HepG2 (cell line): ENCODE results near the gene PRRC2A. TPM values are rescaled to one million over a fixed set of nuclear protein-coding genes. Genes with fewer than 3 reads are reported as not detected.

Source experiments
- ATAC-seq: fragments of 200-7000 bp; cut with Tn5 transposase; 3 replicates; pipeline ENCODE4 v1.9.1; 2020; ENCODE audit warnings: mild to moderate bottlenecking, moderate library complexity
- BruUV-seq: library from RNA; stranded (reverse); fragments of 400-500 nt; replicated peaks from 2 replicates; lab custom pipeline; 2021; lab: Mats Ljungman, UMichigan
- CTCF ChIA-PET: fragments of 300-600 bp; formaldehyde crosslinking; extraction: SDS; loops from one replicate; lab custom pipeline; 2021; ENCODE audit warnings: low total read pairs, inconsistent platforms, low intra/inter-chr PET ratio; lab: Yijun Ruan, JAX
- POLR2A ChIA-PET: fragments of 350-600 bp; sonication (Branson Sonifier 250); formaldehyde crosslinking; loops from one replicate; lab custom pipeline; 2020; ENCODE audit warnings: antibody characterized with exemption, inconsistent platforms; lab: Yijun Ruan, JAX
- DNase-seq: peaks from one replicate; pipeline ENCODE4 v3.0.0-alpha.2; 2015; ENCODE audit warnings: low spot score
- FAIRE-seq: peaks from 3 replicates; lab custom pipeline; 2011; peaks lifted over from hg19 to GRCh38; lab: Jason Lieb, UNC
- H2AFZ ChIP-seq: one replicate; pipeline ENCODE4 v1.6.1; 2011; ENCODE audit warnings: low read length, inconsistent platforms
- H3K27ac ChIP-seq: fragments of 300-600 bp; 3 replicates; pipeline ENCODE4 v1.8.0; 2011; ENCODE audit warnings: mixed run types, mild to moderate bottlenecking, mixed read lengths, low read length, inconsistent platforms; ENCODE audit not compliant: insufficient read depth; ENCODE audit errors: extremely low read length
- H3K27me3 ChIP-seq, 2 experiments: fragments of 200-600 bp in 1 of 2; 2 replicates in 1 of 2; 3 replicates in 1 of 2; pipeline versions ENCODE4 v1.6.0 to v1.8.0; 2011; ENCODE audit warnings: low read length in 2 of 2, mild to moderate bottlenecking in 2 of 2, moderate library complexity in 2 of 2, inconsistent platforms in 1 of 2; ENCODE audit not compliant: insufficient read depth in 2 of 2, control insufficient read depth in 1 of 2
- H3K36me3 ChIP-seq, 2 experiments: fragments of 200-600 bp in 1 of 2; replicated peaks in 1 of 2; 2 replicates in 1 of 2; 3 replicates in 1 of 2; pipeline versions ENCODE4 v1.5.1 to v1.8.0; 2011; ENCODE audit warnings: low read length in 2 of 2, inconsistent platforms in 1 of 2; ENCODE audit not compliant: insufficient read depth in 2 of 2, control insufficient read depth in 1 of 2
- H3K4me1 ChIP-seq: 2 replicates; pipeline ENCODE4 v1.5.1; 2012; ENCODE audit warnings: low read length, inconsistent platforms; ENCODE audit not compliant: insufficient read depth
- H3K4me2 ChIP-seq: 2 replicates; pipeline ENCODE4 v1.6.0; 2011; ENCODE audit warnings: low read depth, low read length, inconsistent platforms
- H3K4me3 ChIP-seq, 3 experiments: fragments of 200-600 bp in 1 of 3; sonication (generic), shearing (Covaris generic) in 1 of 3; replicated peaks in 1 of 3; 2 replicates each; pipeline ENCODE4 v1.5.1; 2011 to 2016; ENCODE audit warnings: low read length in 3 of 3, inconsistent platforms in 2 of 3, low read depth in 2 of 3, mild to moderate bottlenecking in 2 of 3, control low read depth in 1 of 3, mixed read lengths in 1 of 3; ENCODE audit not compliant: insufficient read depth in 1 of 3
- H3K79me2 ChIP-seq: one replicate; pipeline ENCODE4 v1.6.1; 2011; ENCODE audit warnings: low read length, inconsistent platforms; ENCODE audit not compliant: insufficient read depth
- H3K9ac ChIP-seq: 2 replicates; pipeline ENCODE4 v1.6.0; 2011; ENCODE audit warnings: mild to moderate bottlenecking, low read depth, low read length, inconsistent platforms; ENCODE audit not compliant: insufficient read depth
- H3K9me3 ChIP-seq: 2 replicates; pipeline ENCODE4 v1.5.1; 2012; ENCODE audit warnings: mild to moderate bottlenecking, low read length
- H4K20me1 ChIP-seq: 2 replicates; pipeline ENCODE4 v1.6.0; 2011; ENCODE audit warnings: inconsistent platforms, mild to moderate bottlenecking, low read length, moderate library complexity; ENCODE audit not compliant: insufficient read depth
- ATF7 ChIP-seq, 2 experiments: fragments of 450-650 bp in 1 of 2; sonication (generic) in 1 of 2; formaldehyde crosslinking in 1 of 2; IDR thresholded peaks; 2 replicates each; pipeline versions ENCODE4 v1.4.0 to v1.6.1; 2016 to 2020; ENCODE audit warnings: antibody characterized with exemption in 1 of 2, mild to moderate bottlenecking in 1 of 2, missing genetic modification reagents in 1 of 2
- CC2D1A ChIP-seq: sonication (generic); formaldehyde crosslinking; IDR thresholded peaks from 2 replicates; pipeline ENCODE4 v1.8.1; 2023; ENCODE audit warnings: mild to moderate bottlenecking, missing genetic modification reagents
- ELF3 ChIP-seq: IDR thresholded peaks from 2 replicates; pipeline ENCODE4 v1.6.1; 2016; ENCODE audit warnings: missing genetic modification reagents, missing compliant biosample characterization
- FOSL2 ChIP-seq: sonication (generic); formaldehyde crosslinking; IDR thresholded peaks from 2 replicates; pipeline ENCODE4 v1.4.0; 2020; ENCODE audit warnings: missing genetic modification reagents
- HNF4A ChIP-seq: sonication (generic); formaldehyde crosslinking; IDR thresholded peaks from 2 replicates; pipeline ENCODE4 v1.4.0; 2020; ENCODE audit warnings: missing genetic modification reagents
- NCOA2 ChIP-seq: sonication (generic); formaldehyde crosslinking; IDR thresholded peaks from 2 replicates; pipeline ENCODE4 v1.8.0; 2022; ENCODE audit warnings: inconsistent platforms
- PITX1 ChIP-seq: sonication (generic); formaldehyde crosslinking; IDR thresholded peaks from 2 replicates; pipeline ENCODE4 v1.5.1; 2020; ENCODE audit warnings: mild to moderate bottlenecking, missing genetic modification reagents
- RAD21 ChIP-seq: fragments of 450-650 bp; formaldehyde crosslinking; IDR thresholded peaks from 2 replicates; pipeline ENCODE4 v1.5.0; 2020; ENCODE audit warnings: mild to moderate bottlenecking
- RFX3 ChIP-seq: IDR thresholded peaks from 2 replicates; pipeline ENCODE4 v1.6.1; 2016; ENCODE audit warnings: missing biosample characterization, missing genetic modification reagents
- ZNF343 ChIP-seq: sonication (generic); formaldehyde crosslinking; IDR thresholded peaks from 2 replicates; pipeline ENCODE4 v1.4.0; 2020; ENCODE audit warnings: mild to moderate bottlenecking, missing genetic modification reagents
- ZNF782 ChIP-seq: sonication (generic); formaldehyde crosslinking; IDR thresholded peaks from 2 replicates; pipeline ENCODE4 v1.4.0; 2020; ENCODE audit warnings: missing genetic modification reagents, mild to moderate bottlenecking, borderline replicate concordance
- WGBS: methylation state at CpG from one replicate; pipeline ENCODE4 v1.1.6; 2017; ENCODE audit warnings: low lambda C conversion rate; 5-methylcytosine and 5-hydroxymethylcytosine counted together
- in situ Hi-C: cut with HindIII; loops from 2 replicates; pipeline ENCODE4 v1.10.0; 2017; ENCODE audit warnings: low pct_unique_long_range_greater_than_20kb; ENCODE audit not compliant: extremely low pct_ligation_motif_present
- intact Hi-C: fragments of 100-400 bp; cut with micrococcal nuclease; formaldehyde crosslinking; loops from one replicate; pipeline ENCODE4 v1.10.0; 2022; ENCODE audit not compliant: unreplicated experiment
- polyA plus RNA-seq, 8 experiments: library from polyadenylated mRNA; depleted of rRNA in 3 of 8; stranded (reverse) in 7 of 8; unstranded in 1 of 8; fragments of >200 nt; fragmentation: Illumina TruSeq in 4 of 8; extraction: Trizol in 4 of 8; gene quantifications; 2 replicates each; pipeline versions ENCODE4 v1.2.1 to v1.2.3, GENCODE V29; 2011 to 2016; ENCODE audit warnings: low read depth in 4 of 8, missing spikeins in 1 of 8, mixed read lengths in 1 of 8; ENCODE audit not compliant: insufficient read depth in 1 of 8
- total RNA-seq, 5 experiments: library from RNA; depleted of rRNA; stranded (reverse); fragments of >200 nt; fragmentation: Illumina TruSeq; extraction: Trizol; gene quantifications; 2 replicates each; pipeline ENCODE4 v1.2.3, GENCODE V29; 2016; ENCODE audit warnings: low read depth in 1 of 5
- TF ChIP-seq, protein P1 (sequence below): sonication (generic); formaldehyde crosslinking; IDR thresholded peaks from 2 replicates; pipeline ENCODE4 v1.5.0; 2020; ENCODE audit warnings: mild to moderate bottlenecking, missing genetic modification reagents
- TF ChIP-seq, protein P2 (sequence below): IDR thresholded peaks from 2 replicates; pipeline ENCODE4 v1.6.1; 2016; ENCODE audit warnings: missing compliant biosample characterization, missing genetic modification reagents, borderline replicate concordance
- TF ChIP-seq, protein P3 (sequence below), 2 experiments: fragments of 450-650 bp in 1 of 2; sonication (generic) in 1 of 2; formaldehyde crosslinking; IDR thresholded peaks; 2 replicates each; pipeline versions ENCODE4 v1.5.0 to v1.8.0; 2020 to 2022; ENCODE audit warnings: mild to moderate bottlenecking in 1 of 2, missing genetic modification reagents in 1 of 2

The PRRC2A gene
- total and polyA plus RNA-seq, 2 of the 13 experiments (the other 11 are each of a cell fraction or from before 2014, with no cell fraction given): 38.9 to 47.4 TPM

GRCh38 chr6:31652925-31653724 lies 32.6 kb downstream of the PRRC2A start (continued):
- 0 out of 2 replicates have a peak, but pooled peaks have one; percentile 7 for TF ChIP-seq RAD21 (CRISPR knock-in tag)

- intact Hi-C loops: loop anchor here (10.0 kb wide), 1 partner anchor 110 kb away; the partner anchor contains the start of genes ATP6V1G2, DDX39B and NFKBIL1
- in situ Hi-C loops: no loop called here
- peak; percentile 60 for DNase-seq
- peaks cover 81% of the 10 kb centered on the region for H3K4me1 ChIP-seq
- ChIA-PET CTCF (no interaction called here), POLR2A (interaction anchor here (0.9 to 8.0 kb wide), 43 partner anchors 9 to 475 kb away, joined by 3 to 438 read pairs (median 6); partner anchors contain the start of genes ABHD16A, AIF1, ATP6V1G2 and C2)
- no peak overlapping the region for H2AFZ ChIP-seq
- H3K79me2 ChIP-seq: peaks cover 66% of the 10 kb centered on the region
- BruUV-seq: no TSS peak
- 16% methylated on average over 8 of the region's 8 CpGs for WGBS
- H3K4me3 ChIP-seq: peak overlapping the region; percentile 41 to 78 (median 44)
- no peaks in the 10 kb centered on the region; a peak in 2 of 5 replicates for H3K27me3 ChIP-seq
- FAIRE-seq: no peak
- no peak for ATAC-seq
- H3K27ac ChIP-seq: peak overlapping the region; percentile 96
- H3K36me3 ChIP-seq: peaks cover 6 to 24% of the 10 kb centered on the region in 2 experiments
- H3K9me3 ChIP-seq: no peaks in the 10 kb centered on the region
- H4K20me1 ChIP-seq: peaks cover 17% of the 10 kb centered on the region; the same call in 1 of the 2 replicates
- H3K4me2 ChIP-seq: peak overlapping the region; percentile 100
- peak overlapping the region; percentile 69 for H3K9ac ChIP-seq
- TF ChIP-seq, protein P1, sequence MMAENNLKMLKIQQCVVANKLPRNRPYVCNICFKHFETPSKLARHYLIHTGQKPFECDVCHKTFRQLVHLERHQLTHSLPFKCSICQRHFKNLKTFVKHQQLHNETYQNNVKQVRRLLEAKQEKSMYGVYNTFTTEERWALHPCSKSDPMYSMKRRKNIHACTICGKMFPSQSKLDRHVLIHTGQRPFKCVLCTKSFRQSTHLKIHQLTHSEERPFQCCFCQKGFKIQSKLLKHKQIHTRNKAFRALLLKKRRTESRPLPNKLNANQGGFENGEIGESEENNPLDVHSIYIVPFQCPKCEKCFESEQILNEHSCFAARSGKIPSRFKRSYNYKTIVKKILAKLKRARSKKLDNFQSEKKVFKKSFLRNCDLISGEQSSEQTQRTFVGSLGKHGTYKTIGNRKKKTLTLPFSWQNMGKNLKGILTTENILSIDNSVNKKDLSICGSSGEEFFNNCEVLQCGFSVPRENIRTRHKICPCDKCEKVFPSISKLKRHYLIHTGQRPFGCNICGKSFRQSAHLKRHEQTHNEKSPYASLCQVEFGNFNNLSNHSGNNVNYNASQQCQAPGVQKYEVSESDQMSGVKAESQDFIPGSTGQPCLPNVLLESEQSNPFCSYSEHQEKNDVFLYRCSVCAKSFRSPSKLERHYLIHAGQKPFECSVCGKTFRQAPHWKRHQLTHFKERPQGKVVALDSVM (CRISPR knock-in tag): peak; percentile 99
- no peak; the same call in 1 of the 2 replicates for TF ChIP-seq NCOA2 (CRISPR knock-in tag)
- no peak for TF ChIP-seq RFX3 (CRISPR knock-in tag)
- 0 out of 2 replicates have a peak, but pooled peaks have one; percentile 15 for TF ChIP-seq CC2D1A (CRISPR knock-in tag)
- TF ChIP-seq PITX1 (CRISPR knock-in tag): no peak
- TF ChIP-seq FOSL2 (CRISPR knock-in tag): no peak
- no peak for TF ChIP-seq ZNF343 (CRISPR knock-in tag)
- TF ChIP-seq, protein P2, sequence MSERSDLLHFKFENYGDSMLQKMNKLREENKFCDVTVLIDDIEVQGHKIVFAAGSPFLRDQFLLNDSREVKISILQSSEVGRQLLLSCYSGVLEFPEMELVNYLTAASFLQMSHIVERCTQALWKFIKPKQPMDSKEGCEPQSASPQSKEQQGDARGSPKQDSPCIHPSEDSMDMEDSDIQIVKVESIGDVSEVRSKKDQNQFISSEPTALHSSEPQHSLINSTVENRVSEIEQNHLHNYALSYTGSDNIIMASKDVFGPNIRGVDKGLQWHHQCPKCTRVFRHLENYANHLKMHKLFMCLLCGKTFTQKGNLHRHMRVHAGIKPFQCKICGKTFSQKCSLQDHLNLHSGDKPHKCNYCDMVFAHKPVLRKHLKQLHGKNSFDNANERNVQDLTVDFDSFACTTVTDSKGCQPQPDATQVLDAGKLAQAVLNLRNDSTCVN (CRISPR knock-in tag): no peak
- TF ChIP-seq ELF3 (CRISPR knock-in tag): no peak
- 0 out of 2 replicates have a peak, but pooled peaks have one; percentile 22 for TF ChIP-seq HNF4A (CRISPR knock-in tag)
- TF ChIP-seq, protein P3, sequence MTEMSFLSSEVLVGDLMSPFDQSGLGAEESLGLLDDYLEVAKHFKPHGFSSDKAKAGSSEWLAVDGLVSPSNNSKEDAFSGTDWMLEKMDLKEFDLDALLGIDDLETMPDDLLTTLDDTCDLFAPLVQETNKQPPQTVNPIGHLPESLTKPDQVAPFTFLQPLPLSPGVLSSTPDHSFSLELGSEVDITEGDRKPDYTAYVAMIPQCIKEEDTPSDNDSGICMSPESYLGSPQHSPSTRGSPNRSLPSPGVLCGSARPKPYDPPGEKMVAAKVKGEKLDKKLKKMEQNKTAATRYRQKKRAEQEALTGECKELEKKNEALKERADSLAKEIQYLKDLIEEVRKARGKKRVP (CRISPR knock-in tag; IDR thresholded peaks at IDR 0.05): 0 out of 4 replicates have a peak, but pooled peaks of 1 of the 2 experiments have one; percentile 2
- no peak for TF ChIP-seq ATF7 (IDR thresholded peaks at IDR 0.05)
- TF ChIP-seq ATF7 (CRISPR knock-in tag; IDR thresholded peaks at IDR 0.05): 0 out of 2 replicates have a peak, but pooled peaks have one; percentile 6
- TF ChIP-seq ZNF782: no peak
These were observed 34.2 kb downstream of the PRRC2A start for GRCh38 chr6:31654574-31655348.
